Activated naive CD8-positive, alpha-beta T cell treated with anti-CD3 and anti-CD28 coated beads, Interleukin-2, amount 10 ng/mL, durations not matched to agents 7 days and 5 days (primary cell): Measurements from ENCODE around the gene KIRREL3. TPM values are rescaled to one million over a fixed set of nuclear protein-coding genes. Genes with fewer than 3 reads are reported as not detected.

Source experiments
- ATAC-seq: fragments of 150-1000 bp; cut with Tn5 transposase; one replicate; pipeline ENCODE4 v1.10.0; 2021; ENCODE audit warnings: low read depth, moderate library complexity
- POLR2A ChIA-PET: fragments of 350-600 bp; sonication (Branson Sonifier 250); formaldehyde crosslinking; loops from one replicate; lab custom pipeline; 2021; ENCODE audit warnings: antibody characterized with exemption; lab: Charles Lee
- DNase-seq: peaks from one replicate; pipeline ENCODE4 v3.0.0; 2021
- H3K27ac Mint-ChIP-seq: one replicate; pipeline ENCODE4 v1.8.0; 2022; ENCODE audit warnings: mild to moderate bottlenecking, mixed read lengths
- H3K27me3 Mint-ChIP-seq: one replicate; pipeline ENCODE4 v1.8.0; 2022; ENCODE audit warnings: mild to moderate bottlenecking, moderate library complexity, mixed read lengths
- H3K36me3 Mint-ChIP-seq: one replicate; pipeline ENCODE4 v1.8.0; 2021; ENCODE audit warnings: mild to moderate bottlenecking, mixed read lengths
- H3K4me1 Mint-ChIP-seq: one replicate; pipeline ENCODE4 v1.8.0; 2021; ENCODE audit warnings: mixed read lengths
- H3K4me3 Mint-ChIP-seq: one replicate; pipeline ENCODE4 v1.8.0; 2022; ENCODE audit warnings: mild to moderate bottlenecking, moderate library complexity, mixed read lengths
- H3K9me3 Mint-ChIP-seq: one replicate; pipeline ENCODE4 v1.8.0; 2021; ENCODE audit warnings: mixed read lengths
- total RNA-seq, 2 experiments: library from RNA; stranded (reverse); gene quantifications; one replicate each; pipeline ENCODE4 v1.2.3, GENCODE V29; 2021

Gene KIRREL3
- total RNA-seq, 2 experiments from 2014 or later = not detected

GRCh38 chr11:126808836-126809235, 191.7 kb downstream of the KIRREL3 start:
- ATAC-seq (no peak), DNase-seq (no peak)
- POLR2A ChIA-PET = no interaction called here
- H3K27me3 Mint-ChIP-seq = no peaks in the 10 kb centered on the region
- H3K27ac Mint-ChIP-seq = no peak overlapping the region
- H3K4me1 Mint-ChIP-seq = no peaks in the 10 kb centered on the region
- H3K36me3 Mint-ChIP-seq = no peaks in the 10 kb centered on the region
- no peaks in the 10 kb centered on the region for H3K9me3 Mint-ChIP-seq
- H3K4me3 Mint-ChIP-seq = no peak overlapping the region

- no peaks in the 10 kb centered on the region for H3K4me1 Mint-ChIP-seq
- ATAC-seq (no peak), DNase-seq (no peak)
- no peak overlapping the region for H3K4me3 Mint-ChIP-seq
- H3K27ac Mint-ChIP-seq = no peak overlapping the region
- H3K9me3 Mint-ChIP-seq = no peaks in the 10 kb centered on the region
- POLR2A ChIA-PET = no interaction called here
- no peaks in the 10 kb centered on the region for H3K27me3 Mint-ChIP-seq
- no peaks in the 10 kb centered on the region for H3K36me3 Mint-ChIP-seq
Observed at GRCh38 chr11:126808296-126808695, 192.3 kb downstream of the KIRREL3 start.

GRCh38 chr11:126805870-126806269, 194.7 kb downstream of the KIRREL3 start:
- ATAC-seq = no peak
- POLR2A ChIA-PET = no interaction called here
- Mint-ChIP-seq H3K27me3 (no peaks in the 10 kb centered on the region), H3K4me1 (no peaks in the 10 kb centered on the region), H3K27ac (no peak overlapping the region), H3K9me3 (no peaks in the 10 kb centered on the region), H3K36me3 (no peaks in the 10 kb centered on the region), H3K4me3 (no peak overlapping the region)
- no peak for DNase-seq

GRCh38 chr11:126804363-126804762, 196.2 kb downstream of the KIRREL3 start:
- POLR2A ChIA-PET = no interaction called here
- no peaks in the 10 kb centered on the region for H3K36me3 Mint-ChIP-seq
- H3K4me1 Mint-ChIP-seq = no peaks in the 10 kb centered on the region
- H3K27me3 Mint-ChIP-seq = no peaks in the 10 kb centered on the region
- ATAC-seq (no peak), DNase-seq (no peak)
- no peak overlapping the region for H3K4me3 Mint-ChIP-seq
- peaks cover 1% of the 10 kb centered on the region for H3K9me3 Mint-ChIP-seq
- no peak overlapping the region for H3K27ac Mint-ChIP-seq

GRCh38 chr11:126800009-126800408, 200.6 kb downstream of the KIRREL3 start:
- Mint-ChIP-seq H3K4me3 (no peak overlapping the region), H3K4me1 (no peaks in the 10 kb centered on the region), H3K36me3 (no peaks in the 10 kb centered on the region), H3K9me3 (peaks cover 7% of the 10 kb centered on the region), H3K27me3 (no peaks in the 10 kb centered on the region), H3K27ac (no peak overlapping the region)
- POLR2A ChIA-PET = no interaction called here
- no peak for DNase-seq
- no peak for ATAC-seq

GRCh38 chr11:126797457-126798169, 203.0 kb downstream of the KIRREL3 start:
- ATAC-seq (no peak), DNase-seq (no peak)
- Mint-ChIP-seq H3K4me3 (no peak overlapping the region), H3K4me1 (no peaks in the 10 kb centered on the region), H3K36me3 (no peaks in the 10 kb centered on the region), H3K27me3 (peaks cover 2% of the 10 kb centered on the region), H3K9me3 (peaks cover 7% of the 10 kb centered on the region), H3K27ac (no peak overlapping the region)
- POLR2A ChIA-PET = no interaction called here

GRCh38 chr11:126793596-126793995, 207.0 kb downstream of the KIRREL3 start:
- DNase-seq (no peak), ATAC-seq (no peak)
- H3K4me3 Mint-ChIP-seq = no peak overlapping the region
- H3K27ac Mint-ChIP-seq = no peak overlapping the region
- peaks cover 2% of the 10 kb centered on the region for H3K27me3 Mint-ChIP-seq
- POLR2A ChIA-PET = no interaction called here
- H3K36me3 Mint-ChIP-seq = no peaks in the 10 kb centered on the region
- no peaks in the 10 kb centered on the region for H3K9me3 Mint-ChIP-seq
- no peaks in the 10 kb centered on the region for H3K4me1 Mint-ChIP-seq

- POLR2A ChIA-PET = no interaction called here
- Mint-ChIP-seq H3K4me1 (no peaks in the 10 kb centered on the region), H3K27me3 (peaks cover 2% of the 10 kb centered on the region), H3K36me3 (no peaks in the 10 kb centered on the region), H3K9me3 (no peaks in the 10 kb centered on the region), H3K4me3 (no peak overlapping the region), H3K27ac (no peak overlapping the region)
- no peak for DNase-seq
- no peak for ATAC-seq
Observed at GRCh38 chr11:126791991-126792390, 208.6 kb downstream of the KIRREL3 start.

- DNase-seq = no peak
- POLR2A ChIA-PET = no interaction called here
- peaks cover 2% of the 10 kb centered on the region for H3K27me3 Mint-ChIP-seq
- no peaks in the 10 kb centered on the region for H3K4me1 Mint-ChIP-seq
- no peaks in the 10 kb centered on the region for H3K9me3 Mint-ChIP-seq
- no peaks in the 10 kb centered on the region for H3K36me3 Mint-ChIP-seq
- H3K4me3 Mint-ChIP-seq = no peak overlapping the region
- ATAC-seq = no peak
- no peak overlapping the region for H3K27ac Mint-ChIP-seq
Observed at GRCh38 chr11:126791446-126791845, 209.1 kb downstream of the KIRREL3 start.

- H3K27me3 Mint-ChIP-seq = peaks cover 2% of the 10 kb centered on the region
- ATAC-seq = no peak
- no peaks in the 10 kb centered on the region for H3K9me3 Mint-ChIP-seq
- no peak overlapping the region for H3K4me3 Mint-ChIP-seq
- H3K27ac Mint-ChIP-seq = no peak overlapping the region
- POLR2A ChIA-PET = no interaction called here
- H3K4me1 Mint-ChIP-seq = no peaks in the 10 kb centered on the region
- no peaks in the 10 kb centered on the region for H3K36me3 Mint-ChIP-seq
- no peak for DNase-seq
Observed at GRCh38 chr11:126790550-126791081, 210.0 kb downstream of the KIRREL3 start.

- POLR2A ChIA-PET = no interaction called here
- Mint-ChIP-seq H3K27ac (no peak overlapping the region), H3K4me3 (no peak overlapping the region), H3K36me3 (no peaks in the 10 kb centered on the region), H3K27me3 (peaks cover 3% of the 10 kb centered on the region), H3K4me1 (no peaks in the 10 kb centered on the region), H3K9me3 (no peaks in the 10 kb centered on the region)
- ATAC-seq (no peak), DNase-seq (no peak)
Observed at GRCh38 chr11:126782810-126783209, 217.8 kb downstream of the KIRREL3 start.

- Mint-ChIP-seq H3K4me3 (no peak overlapping the region), H3K36me3 (no peaks in the 10 kb centered on the region), H3K27ac (no peak overlapping the region), H3K9me3 (no peaks in the 10 kb centered on the region), H3K27me3 (peaks cover 3% of the 10 kb centered on the region), H3K4me1 (no peaks in the 10 kb centered on the region)
- DNase-seq = no peak
- no peak for ATAC-seq
- POLR2A ChIA-PET = no interaction called here
Observed at GRCh38 chr11:126781942-126782341, 218.6 kb downstream of the KIRREL3 start.

- Mint-ChIP-seq H3K36me3 (no peaks in the 10 kb centered on the region), H3K4me3 (no peak overlapping the region), H3K27ac (no peak overlapping the region), H3K9me3 (no peaks in the 10 kb centered on the region), H3K27me3 (peaks cover 1% of the 10 kb centered on the region), H3K4me1 (no peaks in the 10 kb centered on the region)
- POLR2A ChIA-PET = no interaction called here
- DNase-seq (no peak), ATAC-seq (no peak)
Observed at GRCh38 chr11:126776119-126776518, 224.5 kb downstream of the KIRREL3 start.

GRCh38 chr11:126772267-126772666, 228.3 kb downstream of the KIRREL3 start:
- H3K36me3 Mint-ChIP-seq = no peaks in the 10 kb centered on the region
- H3K9me3 Mint-ChIP-seq = no peaks in the 10 kb centered on the region
- no peak for DNase-seq
- no peaks in the 10 kb centered on the region for H3K4me1 Mint-ChIP-seq
- no peak for ATAC-seq
- H3K4me3 Mint-ChIP-seq = no peak overlapping the region
- no peak overlapping the region for H3K27ac Mint-ChIP-seq
- no peaks in the 10 kb centered on the region for H3K27me3 Mint-ChIP-seq
- POLR2A ChIA-PET = no interaction called here
